Astrocyte of the cerebellum (primary cell): ENCODE data around the gene ALKBH2.
A peak's percentile ranks its signal among the peaks of the same experiment; 100 is the strongest.

ENCODE experiments used
- DNase-seq: peaks from one replicate; pipeline ENCODE4 v3.0.0-alpha.2; 2011; ENCODE audit warnings: low read depth
- H3K4me3 ChIP-seq: 2 replicates; pipeline ENCODE4 v1.5.1; 2011; ENCODE audit warnings: mild to moderate bottlenecking, low read depth, low read length, moderate library complexity
- CTCF ChIP-seq: IDR thresholded peaks from 2 replicates; pipeline ENCODE4 v1.5.1; 2012; ENCODE audit warnings: low read length, low read depth, moderate library complexity, mild to moderate bottlenecking; ENCODE audit errors: missing control alignments
- in situ Hi-C: cut with HindIII; loops from 2 replicates; pipeline ENCODE4 v1.10.0; 2017; ENCODE audit warnings: low sequenced_read_pairs

The ALKBH2 gene

DNA sequence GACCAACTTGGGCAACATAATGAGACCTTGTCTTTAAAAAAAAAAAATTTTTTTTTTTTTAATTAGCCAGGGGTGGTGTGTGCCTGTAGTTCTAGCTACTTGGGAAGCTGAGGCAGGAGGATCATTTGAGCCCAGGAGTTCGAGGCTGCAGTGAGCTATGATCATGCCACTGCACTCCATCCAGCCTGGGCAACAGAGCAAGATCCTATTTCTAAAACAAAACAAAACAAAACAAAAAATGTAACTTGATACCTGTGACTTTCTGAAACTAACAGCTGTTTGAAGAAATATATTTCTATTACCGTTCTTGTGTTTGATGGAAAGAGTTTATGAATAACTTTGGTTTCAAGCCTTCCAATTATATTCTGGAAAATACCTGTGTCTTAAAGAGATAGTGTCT, 21.4 kb upstream of the ALKBH2 start:
- no peak for DNase-seq
- no peak for TF ChIP-seq CTCF
- in situ Hi-C loops: loop anchor here (25.0 kb wide), 1 partner anchor 273 kb away; no protein-coding TSS in a partner anchor
- no peak overlapping the region for H3K4me3 ChIP-seq

DNA sequence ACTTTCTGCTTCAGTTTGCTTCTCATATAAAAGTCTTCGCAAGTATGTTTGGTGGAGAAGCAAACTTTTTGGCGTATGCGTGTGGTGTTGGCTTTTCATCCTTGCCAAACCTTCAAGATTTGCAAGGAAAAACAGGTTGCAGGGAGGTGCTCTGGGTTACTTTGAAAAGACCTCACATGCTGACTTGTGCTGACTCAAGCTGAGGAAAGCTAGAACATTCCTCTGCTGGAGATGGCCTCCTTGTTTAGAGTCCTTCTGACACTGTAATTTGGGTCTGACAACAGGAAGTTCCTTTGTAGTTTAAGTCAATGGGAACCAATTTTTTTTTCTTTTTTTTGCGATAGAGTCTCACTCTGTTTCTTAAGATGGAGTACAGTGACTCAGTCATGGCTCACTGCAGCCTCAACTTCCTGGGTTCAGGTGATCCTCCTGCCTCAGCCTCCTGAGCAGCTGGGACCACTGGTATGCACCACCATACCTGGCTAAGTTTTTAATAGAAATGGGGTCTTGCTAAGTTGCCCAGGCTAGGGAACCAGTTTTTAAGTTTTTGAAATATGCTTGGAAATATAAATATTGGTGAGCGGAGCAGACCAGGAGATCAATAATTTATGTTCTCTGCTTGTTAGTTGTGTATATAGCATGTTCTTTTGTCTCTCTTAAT, 20.5 kb upstream of the ALKBH2 start:
- in situ Hi-C loops: loop anchor here (25.0 kb wide), 1 partner anchor 274 kb away; no protein-coding TSS in a partner anchor
- no peak for TF ChIP-seq CTCF

GRCh38 chr12:109112720-109113465, 19.6 kb upstream of the ALKBH2 start:
- in situ Hi-C loops: loop anchor here (25.0 kb wide), 1 partner anchor 274 kb away; no protein-coding TSS in a partner anchor
- no peak overlapping the region for H3K4me3 ChIP-seq
- DNase-seq: no peak
- no peak for TF ChIP-seq CTCF

More for the DNA sequence above, 20.5 kb upstream of the ALKBH2 start:
- no peak for DNase-seq
- H3K4me3 ChIP-seq: no peak overlapping the region

DNA sequence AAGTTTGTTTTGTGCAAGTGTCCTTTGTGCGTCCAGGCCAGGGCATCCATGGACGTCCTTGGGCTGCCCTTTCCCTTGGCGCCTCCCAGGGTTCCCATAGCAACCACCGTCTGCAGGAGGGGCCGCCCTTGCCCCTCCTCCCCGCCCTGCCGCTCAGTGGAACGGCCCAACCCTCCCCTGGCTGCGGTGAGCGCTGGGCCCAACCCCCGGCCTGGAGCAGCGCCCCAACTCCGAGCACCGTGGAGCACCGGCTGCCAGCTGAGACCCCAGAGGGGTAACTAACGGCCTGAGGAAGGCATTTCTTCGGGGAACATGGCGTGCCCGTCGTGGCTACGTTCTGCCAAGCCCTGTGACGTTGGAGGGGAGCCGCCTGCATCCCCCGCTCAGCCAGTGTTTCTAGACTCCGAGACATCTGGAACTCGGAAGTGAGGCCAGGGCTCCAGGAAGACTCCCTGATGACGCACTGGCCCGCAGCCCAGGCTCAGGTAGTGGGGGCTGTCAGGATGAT, 17.8 kb upstream of the ALKBH2 start:
- peak overlapping the region; percentile 48 for H3K4me3 ChIP-seq
- DNase-seq: no peak
- TF ChIP-seq CTCF: no peak
- in situ Hi-C loops: loop anchor here (25.0 kb wide), 1 partner anchor 276 kb away; no protein-coding TSS in a partner anchor

DNA sequence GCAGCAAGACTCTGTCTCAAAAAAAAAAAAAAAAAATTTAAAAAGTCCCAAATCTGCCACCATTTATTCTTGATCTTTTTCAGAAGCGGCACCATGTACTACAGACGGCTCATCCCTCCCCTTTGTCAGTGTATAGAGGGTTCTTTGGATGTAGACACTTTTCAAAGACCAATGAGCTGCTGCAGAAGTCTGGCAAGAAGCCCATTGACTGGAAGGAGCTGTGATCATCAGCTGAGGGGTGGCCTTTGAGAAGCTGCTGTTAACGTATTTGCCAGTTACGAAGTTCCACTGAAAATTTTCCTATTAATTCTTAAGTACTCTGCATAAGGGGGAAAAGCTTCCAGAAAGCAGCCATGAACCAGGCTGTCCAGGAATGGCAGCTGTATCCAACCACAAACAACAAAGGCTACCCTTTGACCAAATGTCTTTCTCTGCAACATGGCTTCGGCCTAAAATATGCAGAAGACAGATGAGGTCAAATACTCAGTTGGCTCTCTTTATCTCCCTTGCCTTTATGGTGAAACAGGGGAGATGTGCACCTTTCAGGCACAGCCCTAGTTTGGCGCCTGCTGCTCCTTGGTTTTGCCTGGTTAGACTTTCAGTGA, 16.6 kb upstream of the ALKBH2 start:
- no peak for TF ChIP-seq CTCF
- H3K4me3 ChIP-seq: no peak overlapping the region
- no peak for DNase-seq
- in situ Hi-C loops: loop anchor here (25.0 kb wide), 1 partner anchor 277 kb away; no protein-coding TSS in a partner anchor

DNA sequence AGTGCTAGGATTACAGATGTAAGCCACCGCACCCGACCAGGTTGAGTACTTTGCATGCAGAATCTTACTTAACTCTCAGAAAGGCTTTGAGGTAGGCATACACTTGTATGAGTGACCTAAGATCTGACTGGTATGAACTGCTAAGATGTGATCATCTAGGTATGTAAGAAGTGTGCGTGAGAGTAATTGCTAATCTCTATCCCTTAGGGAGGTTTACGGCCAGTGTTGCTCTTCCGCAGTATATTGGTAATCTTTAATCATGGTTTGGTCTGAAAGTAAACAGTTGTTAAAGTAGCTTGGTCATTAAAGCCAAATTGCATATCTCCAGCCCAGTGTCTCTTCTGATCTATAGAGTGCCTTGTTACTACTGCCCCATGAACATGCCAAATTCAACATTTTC, 11.9 kb upstream of the ALKBH2 start:
- TF ChIP-seq CTCF: no peak
- DNase-seq: no peak
- H3K4me3 ChIP-seq: no peak overlapping the region
- in situ Hi-C loops: loop anchor here (25.0 kb wide), 1 partner anchor 282 kb away; no protein-coding TSS in a partner anchor
